ENCODE data around the gene CNIH2. TPM values are rescaled to one million over a fixed set of nuclear protein-coding genes. Genes with fewer than 3 reads are reported as not detected.

CNIH2 gene
- total RNA-seq, 3 donors from 2014 or later: 1.0 to 1.9 (median 1.3) TPM

GRCh38 chr11:66239998-66240780, 37.8 kb upstream of the CNIH2 start:
- no peak overlapping the region for H3K4me3 ChIP-seq
- no peak for TF ChIP-seq CTCF (IDR thresholded peaks at IDR 0.05)
- H3K36me3 ChIP-seq (ENCODE audit: low read depth): no peaks in the 10 kb centered on the region
- no peak for DNase-seq
- ATAC-seq: no peak
- no peaks in the 10 kb centered on the region for H3K9me3 ChIP-seq
- intact Hi-C loops (cut with DNase I, micrococcal nuclease): no loop called here
- H3K4me1 ChIP-seq (ENCODE audit: low read depth): no peaks in the 10 kb centered on the region

GRCh38 chr11:66240781-66241136, 37.2 kb upstream of the CNIH2 start:
- Histone ChIP-seq H3K4me1 (ENCODE audit: low read depth) (no peaks in the 10 kb centered on the region), H3K4me3 (no peak overlapping the region), H3K36me3 (ENCODE audit: low read depth) (no peaks in the 10 kb centered on the region), H3K9me3 (no peaks in the 10 kb centered on the region)
- DNase-seq (no peak), ATAC-seq (no peak)
- no peak for TF ChIP-seq CTCF (IDR thresholded peaks at IDR 0.05)
- intact Hi-C loops (cut with DNase I, micrococcal nuclease): no loop called here

- DNase-seq (no peak), ATAC-seq (no peak)
- no peak for TF ChIP-seq CTCF (IDR thresholded peaks at IDR 0.05)
- H3K4me3 ChIP-seq: no peak overlapping the region
- intact Hi-C loops (cut with DNase I, micrococcal nuclease): no loop called here
- H3K36me3 ChIP-seq (ENCODE audit: low read depth): no peaks in the 10 kb centered on the region
- H3K9me3 ChIP-seq: no peaks in the 10 kb centered on the region
- H3K4me1 ChIP-seq (ENCODE audit: low read depth): no peaks in the 10 kb centered on the region
These were observed 35.7 kb upstream of the CNIH2 start for GRCh38 chr11:66242095-66242765.

GRCh38 chr11:66243782-66244535, 34.0 kb upstream of the CNIH2 start:
- DNase-seq (no peak), ATAC-seq (no peak)
- Histone ChIP-seq H3K4me3 (no peak overlapping the region), H3K36me3 (ENCODE audit: low read depth) (no peaks in the 10 kb centered on the region), H3K9me3 (no peaks in the 10 kb centered on the region), H3K4me1 (ENCODE audit: low read depth) (no peaks in the 10 kb centered on the region)
- intact Hi-C loops (cut with DNase I, micrococcal nuclease): no loop called here
- TF ChIP-seq CTCF (IDR thresholded peaks at IDR 0.05): no peak

GRCh38 chr11:66247295-66247694, 30.7 kb upstream of the CNIH2 start:
- Histone ChIP-seq H3K36me3 (ENCODE audit: low read depth) (no peaks in the 10 kb centered on the region), H3K9me3 (no peaks in the 10 kb centered on the region), H3K4me1 (ENCODE audit: low read depth) (no peaks in the 10 kb centered on the region), H3K4me3 (no peak overlapping the region)
- TF ChIP-seq CTCF (IDR thresholded peaks at IDR 0.05): no peak
- ATAC-seq: no peak
- intact Hi-C loops (cut with DNase I, micrococcal nuclease): no loop called here
- no peak for DNase-seq

Measured in mucosa of descending colon (tissue), 3 donors.